Coronary artery (tissue), 2 donors: ENCODE measurements around the gene LAMA5.

Source experiments
- DNase-seq: peaks from one replicate; pipeline ENCODE4 v3.0.0-alpha.2; 2017; ENCODE audit warnings: low spot score
- H3K27ac ChIP-seq, 2 donors: fragments of 200-600 bp; sonication (generic); one replicate each; pipeline ENCODE4 v1.5.1; 2016 to 2019
- H3K4me3 ChIP-seq: fragments of 200-600 bp; sonication (generic); 2 replicates; pipeline ENCODE4 v1.5.1; 2016; ENCODE audit warnings: mild to moderate bottlenecking, moderate library complexity
- TF ChIP-seq, protein P1 (sequence below): fragments of 200-600 bp; sonication (generic); IDR thresholded peaks from one replicate; pipeline ENCODE4 v1.5.1; 2019; ENCODE audit warnings: antibody characterized with exemption

Gene LAMA5

DNA sequence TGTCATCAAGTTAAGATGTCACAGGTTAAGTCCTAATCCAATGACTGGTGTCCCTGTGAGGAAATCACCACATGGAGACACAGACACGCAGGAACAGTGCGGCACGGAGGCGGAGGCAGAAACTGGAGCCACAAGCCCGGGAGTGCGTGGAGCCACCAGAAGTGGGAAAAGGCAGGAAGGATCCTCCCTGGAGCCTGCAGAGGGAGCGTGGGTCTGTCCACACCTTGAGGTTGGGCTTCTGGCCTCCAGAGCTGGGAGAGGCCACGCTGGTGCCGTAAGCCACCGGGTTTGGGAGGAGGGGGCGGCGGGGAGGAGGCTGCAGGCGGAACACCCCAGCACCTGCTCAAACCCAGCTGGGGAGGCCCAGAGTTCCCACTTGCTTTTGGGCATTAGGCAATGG, 36.2 kb upstream of the LAMA5 start:
- no peak for DNase-seq
- TF ChIP-seq, protein P1, sequence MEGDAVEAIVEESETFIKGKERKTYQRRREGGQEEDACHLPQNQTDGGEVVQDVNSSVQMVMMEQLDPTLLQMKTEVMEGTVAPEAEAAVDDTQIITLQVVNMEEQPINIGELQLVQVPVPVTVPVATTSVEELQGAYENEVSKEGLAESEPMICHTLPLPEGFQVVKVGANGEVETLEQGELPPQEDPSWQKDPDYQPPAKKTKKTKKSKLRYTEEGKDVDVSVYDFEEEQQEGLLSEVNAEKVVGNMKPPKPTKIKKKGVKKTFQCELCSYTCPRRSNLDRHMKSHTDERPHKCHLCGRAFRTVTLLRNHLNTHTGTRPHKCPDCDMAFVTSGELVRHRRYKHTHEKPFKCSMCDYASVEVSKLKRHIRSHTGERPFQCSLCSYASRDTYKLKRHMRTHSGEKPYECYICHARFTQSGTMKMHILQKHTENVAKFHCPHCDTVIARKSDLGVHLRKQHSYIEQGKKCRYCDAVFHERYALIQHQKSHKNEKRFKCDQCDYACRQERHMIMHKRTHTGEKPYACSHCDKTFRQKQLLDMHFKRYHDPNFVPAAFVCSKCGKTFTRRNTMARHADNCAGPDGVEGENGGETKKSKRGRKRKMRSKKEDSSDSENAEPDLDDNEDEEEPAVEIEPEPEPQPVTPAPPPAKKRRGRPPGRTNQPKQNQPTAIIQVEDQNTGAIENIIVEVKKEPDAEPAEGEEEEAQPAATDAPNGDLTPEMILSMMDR = no peak
- no peak overlapping the region for H3K27ac ChIP-seq

GRCh38 chr20:62402456-62403150, 35.5 kb upstream of the LAMA5 start:
- Histone ChIP-seq H3K4me3 (no peak overlapping the region), H3K27ac (no peak overlapping the region)
- DNase-seq = no peak
- TF ChIP-seq, protein P1 = no peak

More for the DNA sequence above, 36.2 kb upstream of the LAMA5 start:
- H3K4me3 ChIP-seq = no peak overlapping the region

DNA sequence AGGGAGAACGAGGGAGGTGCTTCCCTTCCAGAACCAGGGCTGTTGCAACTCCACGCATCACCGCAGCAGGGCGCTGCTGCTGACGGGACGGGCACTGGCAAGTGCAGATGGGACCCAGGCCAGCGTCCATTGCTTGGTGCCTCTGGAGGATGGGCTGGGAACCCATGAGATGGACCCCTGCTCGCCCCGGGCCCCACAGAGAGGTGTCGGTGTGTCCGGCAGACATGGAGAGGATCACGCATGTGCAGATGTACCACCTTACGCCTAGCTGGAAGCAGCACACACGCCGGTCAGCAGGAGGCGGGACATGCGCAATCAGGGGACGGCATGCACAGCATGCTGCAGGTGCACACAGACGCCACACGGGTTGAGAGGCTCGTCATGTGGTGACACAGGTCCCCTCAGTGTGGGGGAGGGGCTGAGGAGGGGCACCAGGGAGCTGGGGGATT, 34.2 kb upstream of the LAMA5 start:
- no peak for DNase-seq
- no peak overlapping the region for H3K4me3 ChIP-seq
- H3K27ac ChIP-seq = no peak overlapping the region
- TF ChIP-seq, protein P1 = no peak

GRCh38 chr20:62400541-62400940, 33.4 kb upstream of the LAMA5 start:
- DNase-seq = no peak
- no peak overlapping the region for H3K4me3 ChIP-seq
- no peak overlapping the region for H3K27ac ChIP-seq
- TF ChIP-seq, protein P1 = no peak

- no peak for DNase-seq
- Histone ChIP-seq H3K27ac (no peak overlapping the region), H3K4me3 (no peak overlapping the region)
- TF ChIP-seq, protein P1 = no peak
These were observed 32.9 kb upstream of the LAMA5 start for GRCh38 chr20:62400021-62400420.

DNA sequence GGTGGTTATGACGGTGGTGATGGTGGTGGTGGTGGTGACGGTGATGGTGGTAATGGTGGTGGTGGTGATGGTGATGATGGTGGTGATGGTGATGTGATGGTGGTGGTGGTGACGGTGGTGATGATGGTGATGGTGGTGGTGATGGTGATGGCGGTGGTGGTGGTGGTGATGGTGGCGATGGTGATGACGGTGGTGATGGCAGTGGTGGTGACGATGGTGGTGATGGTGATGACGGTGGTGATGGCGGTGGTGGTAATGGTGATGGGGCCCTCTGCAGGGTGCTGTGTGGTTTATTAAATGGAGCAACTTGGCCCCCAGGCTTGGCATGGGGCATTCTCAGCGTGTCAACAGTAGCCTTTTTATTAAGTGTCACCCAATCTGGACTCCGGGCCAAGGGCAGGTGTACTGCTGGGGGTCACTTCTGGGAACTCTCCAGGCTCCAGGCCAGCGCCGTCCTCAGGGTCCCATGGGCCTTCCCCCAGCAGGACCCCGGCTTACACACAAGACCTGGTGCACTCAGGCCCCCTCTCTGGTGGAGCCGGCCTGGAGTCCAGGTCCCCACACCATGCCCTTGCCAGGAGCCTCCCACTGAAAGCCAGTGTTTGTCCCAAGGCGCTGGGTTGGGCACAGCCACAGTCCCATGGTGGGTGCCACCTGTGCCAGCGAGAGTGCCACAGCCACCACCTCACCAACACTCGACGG, 31.2 kb upstream of the LAMA5 start:
- DNase-seq = no peak
- TF ChIP-seq, protein P1 = no peak
- no peak overlapping the region for H3K4me3 ChIP-seq
- H3K27ac ChIP-seq = no peak overlapping the region
